Glutamatergic neuron (in vitro differentiated cells): ENCODE data around the gene GPATCH1. TPM values are rescaled to one million over a fixed set of nuclear protein-coding genes. Genes with fewer than 3 reads are reported as not detected.

ENCODE experiments used
- DNase-seq: peaks from one replicate; pipeline ENCODE4 v3.0.0; 2022
- H3K27ac Mint-ChIP-seq: one replicate; pipeline ENCODE4 v1.8.0; 2020; ENCODE audit warnings: mild to moderate bottlenecking, mixed read lengths, inconsistent platforms; ENCODE audit not compliant: unreplicated experiment
- H3K27me3 Mint-ChIP-seq: one replicate; pipeline ENCODE4 v1.8.0; 2020; ENCODE audit warnings: mild to moderate bottlenecking, moderate library complexity, mixed read lengths, inconsistent platforms; ENCODE audit not compliant: unreplicated experiment
- H3K36me3 Mint-ChIP-seq: one replicate; pipeline ENCODE4 v1.8.0; 2020; ENCODE audit warnings: mild to moderate bottlenecking, mixed read lengths, inconsistent platforms; ENCODE audit not compliant: unreplicated experiment
- H3K4me1 Mint-ChIP-seq: one replicate; pipeline ENCODE4 v1.8.0; 2020; ENCODE audit warnings: mild to moderate bottlenecking, low read depth, mixed read lengths, inconsistent platforms; ENCODE audit not compliant: unreplicated experiment
- H3K4me3 Mint-ChIP-seq: one replicate; pipeline ENCODE4 v1.8.0; 2020; ENCODE audit warnings: mild to moderate bottlenecking, mixed read lengths, inconsistent platforms; ENCODE audit not compliant: unreplicated experiment
- H3K9me3 Mint-ChIP-seq: one replicate; pipeline ENCODE4 v1.8.0; 2020; ENCODE audit warnings: mild to moderate bottlenecking, moderate library complexity, mixed read lengths, inconsistent platforms; ENCODE audit not compliant: unreplicated experiment
- CTCF ChIP-seq: fragments of 200-600 bp; sonication (generic); IDR thresholded peaks from one replicate; pipeline ENCODE4 v1.5.0; 2021; ENCODE audit not compliant: partially characterized antibody, unreplicated experiment
- total RNA-seq: library from RNA; stranded (reverse); fragmentation: NEBNext Ultra II Directional; extraction: Animal tissue kit (Norgen Biotek cat#: 25700); gene quantifications from one replicate; pipeline ENCODE4 v1.2.1, GENCODE V29; 2021; ENCODE audit not compliant: unreplicated experiment

The GPATCH1 gene
- total RNA-seq, 1 donor from 2014 or later, result 8.8 TPM

- no peaks in the 10 kb centered on the region for H3K36me3 Mint-ChIP-seq
- no peak overlapping the region for H3K27ac Mint-ChIP-seq
- no peaks in the 10 kb centered on the region for H3K4me1 Mint-ChIP-seq
- no peak overlapping the region for H3K4me3 Mint-ChIP-seq
- H3K27me3 Mint-ChIP-seq, result peaks cover 2% of the 10 kb centered on the region
- TF ChIP-seq CTCF, result no peak
- H3K9me3 Mint-ChIP-seq, result no peaks in the 10 kb centered on the region
- DNase-seq, result no peak
These were observed 53.6 kb downstream of the GPATCH1 start for GRCh38 chr19:33134571-33135041.

GRCh38 chr19:33139165-33139564 lies 58.2 kb downstream of the GPATCH1 start:
- no peak for DNase-seq
- H3K27me3 Mint-ChIP-seq, result no peaks in the 10 kb centered on the region
- TF ChIP-seq CTCF, result no peak
- no peak overlapping the region for H3K27ac Mint-ChIP-seq
- H3K4me3 Mint-ChIP-seq, result peak overlapping the region; percentile 43
- no peaks in the 10 kb centered on the region for H3K36me3 Mint-ChIP-seq
- no peaks in the 10 kb centered on the region for H3K9me3 Mint-ChIP-seq
- no peaks in the 10 kb centered on the region for H3K4me1 Mint-ChIP-seq

- peak; percentile 86 for TF ChIP-seq CTCF
These were observed 63.0 kb downstream of the GPATCH1 start for GRCh38 chr19:33143897-33144405.

GRCh38 chr19:33146209-33146608 lies 65.2 kb downstream of the GPATCH1 start:
- no peak for TF ChIP-seq CTCF
- Mint-ChIP-seq H3K36me3 (no peaks in the 10 kb centered on the region), H3K4me3 (no peak overlapping the region), H3K4me1 (no peaks in the 10 kb centered on the region), H3K27ac (no peak overlapping the region), H3K27me3 (peaks cover 3% of the 10 kb centered on the region), H3K9me3 (no peaks in the 10 kb centered on the region)
- no peak for DNase-seq

More at GRCh38 chr19:33143897-33144405, 63.0 kb downstream of the GPATCH1 start:
- Mint-ChIP-seq H3K4me1 (no peaks in the 10 kb centered on the region), H3K4me3 (no peak overlapping the region), H3K27ac (no peak overlapping the region), H3K9me3 (no peaks in the 10 kb centered on the region), H3K27me3 (peaks cover 3% of the 10 kb centered on the region), H3K36me3 (no peaks in the 10 kb centered on the region)
- peak; percentile 72 for DNase-seq

GRCh38 chr19:33147538-33147937 lies 66.6 kb downstream of the GPATCH1 start:
- H3K36me3 Mint-ChIP-seq, result no peaks in the 10 kb centered on the region
- no peaks in the 10 kb centered on the region for H3K4me1 Mint-ChIP-seq
- no peak for DNase-seq
- H3K27me3 Mint-ChIP-seq, result peaks cover 3% of the 10 kb centered on the region
- no peak for TF ChIP-seq CTCF
- no peak overlapping the region for H3K4me3 Mint-ChIP-seq
- no peak overlapping the region for H3K27ac Mint-ChIP-seq
- H3K9me3 Mint-ChIP-seq, result no peaks in the 10 kb centered on the region
